Hematopoietic multipotent progenitor cell treated with erythropoietin and hydrocortisone succinate and interleukin-3 and kit ligand, for 4 days (in vitro differentiated cells): ENCODE results near the gene CCDC69.

ENCODE experiments used
- DNase-seq: peaks from one replicate; pipeline ENCODE4 v3.0.0-alpha.2; 2015

CCDC69 gene

DNA sequence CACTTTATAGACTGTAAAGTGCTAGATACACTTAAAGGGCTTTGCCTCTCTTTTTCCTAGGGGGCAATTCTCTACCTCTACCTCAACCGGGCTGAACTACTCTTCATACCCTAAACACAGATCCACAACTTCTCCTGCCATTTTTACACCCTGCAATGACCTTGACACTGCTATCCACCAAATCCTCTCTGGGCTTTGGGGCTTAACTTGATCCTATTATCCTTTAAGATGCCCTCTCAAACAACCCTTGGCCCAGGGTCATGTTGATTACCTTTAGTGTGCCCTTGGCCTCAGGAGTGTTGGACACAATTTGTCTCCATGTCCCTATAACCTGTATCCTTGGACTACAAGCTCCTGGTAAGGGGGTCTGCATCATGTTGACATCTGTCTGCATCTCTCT lies 85.8 kb downstream of the CCDC69 start:
- no peak for DNase-seq

- DNase-seq, result no peak
Observed at GRCh38 chr5:151137067-151137825, 86.6 kb downstream of the CCDC69 start.

DNA sequence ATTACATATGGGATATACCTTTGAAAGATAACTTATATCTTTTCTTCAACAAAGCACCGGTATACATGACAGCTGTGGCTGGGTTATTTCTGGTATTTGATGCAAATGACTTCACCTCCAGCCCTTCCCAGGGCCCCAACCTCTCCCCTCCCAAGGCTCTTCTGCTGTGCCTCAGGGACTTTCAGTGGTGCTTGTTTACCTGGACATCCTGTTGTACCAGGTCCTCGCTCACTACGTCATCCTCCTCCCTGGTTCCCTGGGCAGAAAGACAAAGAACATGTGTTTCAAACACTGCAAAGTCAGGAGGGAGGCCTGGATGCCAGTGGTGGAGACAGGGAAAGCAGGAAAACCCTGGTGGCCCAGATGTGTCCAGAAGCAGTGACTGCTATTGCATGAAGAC lies 89.7 kb downstream of the CCDC69 start:
- no peak for DNase-seq

- peak; percentile 52 for DNase-seq
Observed at GRCh38 chr5:151132963-151133362, 90.9 kb downstream of the CCDC69 start.
